Lung (tissue), 12 donors: ENCODE data around the gene CRELD2. TPM values are rescaled to one million over a fixed set of nuclear protein-coding genes. Genes with fewer than 3 reads are reported as not detected.

Experiments
- ATAC-seq: fragments of 200-7000 bp; cut with Tn5 transposase; one replicate; pipeline ENCODE4 v1.9.1; 2020; ENCODE audit warnings: moderate number of reproducible peaks; ENCODE audit not compliant: insufficient read depth, low FRiP score
- DNase-seq, 3 donors: peaks; one replicate each; pipeline ENCODE4 v3.0.0-alpha.2; 2013 to 2017
- H3K27ac ChIP-seq, 2 donors: one replicate each; pipeline ENCODE4 v1.5.1; 2013; ENCODE audit warnings: mild to moderate bottlenecking in 2 of 2, moderate library complexity in 2 of 2, control low read depth in 1 of 2, inconsistent platforms in 1 of 2, low read depth in 1 of 2, low read length in 1 of 2
- H3K27me3 ChIP-seq, 3 donors: one replicate each; pipeline ENCODE4 v1.5.1; 2013; ENCODE audit warnings: low read length in 2 of 3; ENCODE audit not compliant: control insufficient read depth in 3 of 3, insufficient read depth in 3 of 3
- H3K36me3 ChIP-seq, 4 donors: one replicate each; pipeline ENCODE4 v1.5.1; 2013; ENCODE audit warnings: low read length in 4 of 4, mild to moderate bottlenecking in 1 of 4, moderate library complexity in 1 of 4; ENCODE audit not compliant: control insufficient read depth in 4 of 4, insufficient read depth in 4 of 4
- H3K4me1 ChIP-seq, 5 donors: one replicate each; pipeline ENCODE4 v1.5.1; 2013; ENCODE audit warnings: low read length in 5 of 5, mild to moderate bottlenecking in 2 of 5, moderate library complexity in 1 of 5; ENCODE audit not compliant: control insufficient read depth in 5 of 5, insufficient read depth in 5 of 5
- H3K4me3 ChIP-seq: one replicate; pipeline ENCODE4 v1.5.1; 2013; ENCODE audit warnings: mild to moderate bottlenecking, control low read depth, moderate library complexity
- H3K9ac ChIP-seq, 2 donors: one replicate each; pipeline ENCODE4 v1.5.1; 2013; ENCODE audit warnings: low read length in 2 of 2, control low read depth in 1 of 2; ENCODE audit not compliant: insufficient read depth in 1 of 2
- H3K9me3 ChIP-seq, 4 donors: one replicate each; pipeline ENCODE4 v1.5.1; 2013; ENCODE audit warnings: low read length in 3 of 4, mild to moderate bottlenecking in 1 of 4, moderate library complexity in 1 of 4; ENCODE audit not compliant: control insufficient read depth in 4 of 4, insufficient read depth in 3 of 4
- CTCF ChIP-seq: IDR thresholded peaks from 2 replicates; pipeline ENCODE4 v1.5.1; 2012; ENCODE audit warnings: mild to moderate bottlenecking; ENCODE audit errors: control extremely low read depth, extremely low read depth
- WGBS, 2 donors: extraction: QIAGEN DNeasy Blood & Tissue Kit; methylation state at CpG; one replicate each; pipeline ENCODE4 v1.1.7; 2013; 5-methylcytosine and 5-hydroxymethylcytosine counted together
- polyA plus RNA-seq, 2 donors: library from polyadenylated mRNA; stranded (reverse); fragments of 200-250 nt; gene quantifications; one replicate each; pipeline ENCODE4 v1.2.1, GENCODE V29; 2013
- total RNA-seq, 2 donors: library from RNA; depleted of rRNA in 1 of 2; stranded (reverse); fragments of >200 nt in 1 of 2; gene quantifications; one replicate each; pipeline ENCODE4 v1.2.1, GENCODE V29; 2014 to 2021
- donor health status: control.
- donor health status: control.
- donor health status: Bipolar disorder and iron deficiency.
- donor health status: healthy.
- donor health status: DM: yes; HTN: yes; CAD: no.

The CRELD2 gene
- total and polyA plus RNA-seq, 4 donors: 18.7 to 110 (median 71.9) TPM

GRCh38 chr22:49879871-49880270, 38.6 kb upstream of the CRELD2 start:
- no peak for ATAC-seq
- no peak for DNase-seq
- H3K27me3 ChIP-seq: no peaks in the 10 kb centered on the region
- peaks cover 0 to 8% (median 0%) of the 10 kb centered on the region in 5 donors for H3K4me1 ChIP-seq
- peaks cover 0 to 33% (median 16%) of the 10 kb centered on the region in 4 donors for H3K36me3 ChIP-seq
- WGBS, 2 donors: 96% methylated on average over 9 of the region's 9 CpGs
- no peak overlapping the region for H3K9ac ChIP-seq
- no peak overlapping the region for H3K27ac ChIP-seq
- H3K9me3 ChIP-seq: peaks cover 0 to 2% (median 0%) of the 10 kb centered on the region in 4 donors
- H3K4me3 ChIP-seq: no peak overlapping the region
- no peak for TF ChIP-seq CTCF

- Histone ChIP-seq H3K4me1 (peaks cover 0 to 8% (median 0%) of the 10 kb centered on the region in 5 donors), H3K4me3 (no peak overlapping the region), H3K27ac (no peak overlapping the region), H3K36me3 (peaks cover 0 to 37% (median 19%) of the 10 kb centered on the region in 4 donors), H3K9me3 (peaks cover 0 to 2% (median 0%) of the 10 kb centered on the region in 4 donors), H3K9ac (no peak overlapping the region), H3K27me3 (no peaks in the 10 kb centered on the region)
- 60 to 76% methylated on average over 20 of the region's 20 CpGs for WGBS, 2 donors
- ATAC-seq (no peak), DNase-seq (no peak)
- no peak for TF ChIP-seq CTCF
Measured at GRCh38 chr22:49880281-49880680, 38.2 kb upstream of the CRELD2 start.

GRCh38 chr22:49881856-49882255, 36.6 kb upstream of the CRELD2 start:
- 97 to 100% methylated on average over 2 of the region's 2 CpGs for WGBS, 2 donors
- H3K9ac ChIP-seq: no peak overlapping the region
- no peak overlapping the region for H3K4me3 ChIP-seq
- ATAC-seq: no peak
- no peaks in the 10 kb centered on the region for H3K27me3 ChIP-seq
- DNase-seq: no peak
- no peak overlapping the region for H3K27ac ChIP-seq
- TF ChIP-seq CTCF: no peak
- peaks cover 3 to 44% (median 33%) of the 10 kb centered on the region in 4 donors for H3K36me3 ChIP-seq
- H3K9me3 ChIP-seq: peaks cover 0 to 7% (median 0%) of the 10 kb centered on the region in 4 donors
- peaks cover 0 to 8% (median 0%) of the 10 kb centered on the region in 5 donors for H3K4me1 ChIP-seq
